OCI-LY1 (cell line): ENCODE data around the gene IQSEC3.

ENCODE experiments used
- CTCF ChIP-seq: fragments of 200-600 bp; sonication (generic), shearing (Covaris generic); IDR thresholded peaks from 2 replicates; pipeline ENCODE4 v1.5.1; 2017; ENCODE audit warnings: mild to moderate bottlenecking, antibody characterized with exemption, low read length, moderate library complexity, mixed read lengths
- EZH2 ChIP-seq: fragments of 200-600 bp; sonication (generic), shearing (Covaris generic); IDR thresholded peaks from 2 replicates; pipeline ENCODE4 v1.8.0; 2017; ENCODE audit warnings: borderline replicate concordance, mixed run types, mild to moderate bottlenecking, antibody characterized with exemption, low read length, moderate library complexity, mixed read lengths

- TF ChIP-seq CTCF, result no peak
- no peak for TF ChIP-seq EZH2
Measured at GRCh38 chr12:109872-110271, 43.3 kb downstream of the IQSEC3 start.
